ENCODE measurements around the gene CYP27B1.

CYP27B1 gene

GRCh38 chr12:57736741-57737466 is 30.0 kb downstream of the CYP27B1 start:
- DNase-seq (ENCODE audit: low read depth in 2 of 2, low spot score in 1 of 2) = no peak

GRCh38 chr12:57735952-57736740 is 30.7 kb downstream of the CYP27B1 start:
- no peak for DNase-seq (ENCODE audit: low read depth in 2 of 2, low spot score in 1 of 2)

- no peak for DNase-seq (ENCODE audit: low read depth in 2 of 2, low spot score in 1 of 2)
Observed at GRCh38 chr12:57735198-57735855, 31.6 kb downstream of the CYP27B1 start.

- DNase-seq (ENCODE audit: low read depth in 2 of 2, low spot score in 1 of 2) = no peak
Observed at GRCh38 chr12:57734591-57734990, 32.3 kb downstream of the CYP27B1 start.

GRCh38 chr12:57733928-57734327 is 33.0 kb downstream of the CYP27B1 start:
- DNase-seq (ENCODE audit: low read depth in 2 of 2, low spot score in 1 of 2) = no peak

- DNase-seq (ENCODE audit: low read depth in 2 of 2, low spot score in 1 of 2) = no peak
Observed at GRCh38 chr12:57732726-57733593, 33.9 kb downstream of the CYP27B1 start.

GRCh38 chr12:57732270-57732669 is 34.6 kb downstream of the CYP27B1 start:
- no peak for DNase-seq (ENCODE audit: low read depth in 2 of 2, low spot score in 1 of 2)

- DNase-seq (ENCODE audit: low read depth in 2 of 2, low spot score in 1 of 2) = no peak
Observed at GRCh38 chr12:57731411-57732080, 35.3 kb downstream of the CYP27B1 start.

- no peak for DNase-seq (ENCODE audit: low read depth in 2 of 2, low spot score in 1 of 2)
Observed at GRCh38 chr12:57730336-57731067, 36.4 kb downstream of the CYP27B1 start.

- no peak for DNase-seq (ENCODE audit: low read depth in 2 of 2, low spot score in 1 of 2)
Observed at GRCh38 chr12:57729321-57729844, 37.5 kb downstream of the CYP27B1 start.

- no peak for DNase-seq (ENCODE audit: low read depth in 2 of 2, low spot score in 1 of 2)
Observed at GRCh38 chr12:57727758-57728395, 39.0 kb downstream of the CYP27B1 start.

GRCh38 chr12:57726884-57727757 is 39.8 kb downstream of the CYP27B1 start:
- no peak for DNase-seq (ENCODE audit: low read depth in 2 of 2, low spot score in 1 of 2)

GRCh38 chr12:57726151-57726883 is 40.6 kb downstream of the CYP27B1 start:
- DNase-seq (ENCODE audit: low read depth in 2 of 2, low spot score in 1 of 2) = no peak

GRCh38 chr12:57725851-57726150 is 41.1 kb downstream of the CYP27B1 start:
- no peak for DNase-seq (ENCODE audit: low read depth in 2 of 2, low spot score in 1 of 2)

GRCh38 chr12:57724936-57725740 is 41.7 kb downstream of the CYP27B1 start:
- no peak for DNase-seq (ENCODE audit: low read depth in 2 of 2, low spot score in 1 of 2)

GRCh38 chr12:57724003-57724935 is 42.6 kb downstream of the CYP27B1 start:
- no peak for DNase-seq (ENCODE audit: low read depth in 2 of 2, low spot score in 1 of 2)
